ENCODE measurements around the gene RBM42.
A peak's percentile ranks its signal among the peaks of the same experiment; 100 is the strongest.
"Not testable (repeated sequence)": the region's sequence is repeated elsewhere in the genome, so short reads cannot be mapped to it uniquely, and the experiment has no call there.

The RBM42 gene

DNA sequence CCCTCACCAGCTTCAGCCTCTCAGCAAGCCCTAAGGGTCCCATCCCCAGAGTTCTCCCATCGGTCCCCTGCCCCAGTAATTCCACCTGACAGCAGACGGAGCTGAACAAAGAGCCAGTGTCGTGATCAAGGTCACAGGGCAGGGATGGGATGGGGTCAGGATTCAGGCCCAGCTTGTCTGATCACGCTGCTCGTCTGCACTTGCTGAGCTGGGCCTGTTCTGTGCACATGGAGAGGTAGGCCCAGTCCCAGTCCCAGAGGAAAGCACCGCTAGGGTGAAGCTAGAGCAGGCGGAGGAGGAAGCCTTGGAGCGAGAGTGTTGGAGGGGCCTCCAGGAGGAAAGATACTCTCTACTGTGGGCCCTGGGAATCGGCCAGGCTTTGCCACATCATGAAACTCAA is 7.1 kb upstream of the RBM42 start:
- no peak for DNase-seq

DNA sequence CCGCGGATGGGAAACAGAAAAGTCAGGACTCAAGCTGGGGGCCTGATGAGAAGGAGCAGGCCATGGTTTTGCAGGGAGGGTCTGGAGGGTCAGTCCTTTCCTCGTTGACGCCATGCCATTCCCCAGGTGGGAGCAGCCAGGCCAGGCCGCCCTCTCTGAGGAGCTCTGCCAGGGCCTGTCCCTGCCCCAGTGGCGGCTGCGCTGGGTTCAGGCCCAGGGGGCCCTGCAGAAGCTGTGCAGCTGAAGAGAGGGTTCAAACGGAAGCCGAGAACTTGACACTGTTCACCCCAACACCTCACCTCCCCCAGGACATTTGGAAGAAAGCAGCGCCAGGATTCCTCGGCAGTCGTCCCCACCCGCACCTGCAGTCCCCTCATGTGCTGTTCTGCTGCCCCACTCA is 6.1 kb upstream of the RBM42 start:
- DNase-seq = no peak

DNA sequence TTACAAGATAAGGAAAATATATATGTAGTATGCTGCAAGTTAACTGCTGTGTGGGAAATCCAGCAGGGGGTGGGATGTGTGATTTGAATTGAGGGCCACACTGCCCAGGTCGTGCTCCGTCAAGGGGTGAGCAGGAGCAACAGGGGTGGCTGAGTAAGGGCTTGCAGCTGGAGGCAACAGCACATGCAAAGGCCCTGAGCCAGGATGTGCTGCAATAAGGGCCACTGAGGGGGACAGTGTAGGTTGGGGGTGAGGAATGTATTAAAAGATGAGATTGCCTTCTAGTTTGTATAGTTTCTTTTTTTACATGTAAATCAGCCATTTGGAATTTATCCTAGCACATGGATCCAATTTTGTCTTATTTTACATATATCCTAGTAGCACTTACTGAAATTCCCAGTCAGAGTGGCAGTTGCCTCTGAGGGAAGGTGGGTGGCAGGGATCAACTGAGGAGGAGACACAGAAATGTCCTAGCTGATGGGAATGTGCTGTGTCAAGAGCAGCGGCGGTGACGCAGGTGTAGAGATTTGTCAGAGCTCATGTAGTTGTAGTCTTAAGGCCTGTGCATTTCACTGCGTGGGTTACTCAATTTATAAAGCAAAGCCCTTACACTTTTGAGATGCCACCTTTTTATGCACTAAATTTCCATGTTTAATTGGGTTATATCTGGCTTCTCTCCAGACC is 5.4 kb upstream of the RBM42 start:
- DNase-seq = no peak

DNA sequence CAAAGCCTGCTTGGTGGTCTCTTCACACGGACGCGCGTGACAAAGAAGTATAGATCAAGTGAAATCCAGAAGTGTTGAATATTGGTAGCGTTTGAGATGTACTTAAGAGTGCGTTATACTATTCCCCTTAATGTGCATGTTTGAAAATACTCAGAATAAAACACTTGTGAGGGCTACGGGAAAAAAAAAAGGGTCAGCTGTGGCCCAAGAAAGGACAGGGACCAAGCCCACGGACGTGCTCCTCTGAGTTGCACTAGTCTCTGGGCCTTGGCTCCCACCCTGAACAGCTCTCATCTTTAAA is 622 bp upstream of the RBM42 start:
- DNase-seq = no peak

DNA sequence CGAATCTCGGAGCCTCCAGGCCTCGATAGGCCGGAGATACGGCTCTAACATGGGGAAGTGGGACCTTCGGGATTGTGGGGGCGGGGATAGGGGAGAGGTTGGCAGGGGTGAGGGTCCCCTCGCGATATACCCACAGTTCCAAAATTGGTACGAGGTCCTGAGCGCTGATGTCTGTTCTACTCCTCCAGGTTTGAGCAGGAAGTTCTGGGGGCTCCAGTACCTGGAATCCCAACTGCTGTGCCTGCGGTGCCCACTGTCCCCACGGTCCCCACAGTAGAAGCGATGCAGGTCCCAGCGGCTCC is 447 bp downstream of the RBM42 start:
- no peak for DNase-seq

DNA sequence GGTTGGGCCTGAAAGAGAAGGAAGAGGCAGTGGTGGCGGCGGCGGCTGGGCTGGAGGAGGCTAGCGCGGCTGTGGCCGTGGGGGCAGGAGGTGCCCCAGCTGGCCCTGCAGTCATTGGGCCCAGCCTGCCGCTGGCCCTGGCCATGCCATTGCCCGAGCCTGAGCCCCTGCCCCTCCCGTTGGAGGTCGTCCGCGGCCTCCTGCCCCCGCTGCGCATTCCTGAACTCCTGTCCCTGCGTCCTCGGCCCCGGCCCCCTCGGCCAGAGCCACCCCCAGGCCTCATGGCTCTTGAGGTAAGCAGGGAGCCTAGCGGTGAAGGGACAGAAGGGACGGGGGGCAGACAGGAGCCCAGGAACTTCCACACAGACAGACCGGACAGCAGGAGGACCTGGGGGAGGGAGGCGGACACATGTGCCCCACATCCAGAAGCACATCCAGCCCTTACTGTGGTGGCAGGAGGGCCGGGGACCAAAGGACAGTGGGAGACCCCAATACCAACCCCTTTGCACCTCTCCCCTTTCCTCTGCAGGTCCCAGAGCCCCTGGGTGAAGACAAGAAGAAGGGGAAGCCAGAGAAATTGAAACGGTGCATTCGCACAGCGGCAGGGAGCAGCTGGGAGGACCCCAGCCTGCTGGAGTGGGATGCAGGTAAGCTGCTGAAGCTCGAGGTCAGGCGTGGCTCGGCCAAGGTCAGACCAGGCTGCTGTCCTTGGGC is 5.0 kb downstream of the RBM42 start:
- DNase-seq = no peak

DNA sequence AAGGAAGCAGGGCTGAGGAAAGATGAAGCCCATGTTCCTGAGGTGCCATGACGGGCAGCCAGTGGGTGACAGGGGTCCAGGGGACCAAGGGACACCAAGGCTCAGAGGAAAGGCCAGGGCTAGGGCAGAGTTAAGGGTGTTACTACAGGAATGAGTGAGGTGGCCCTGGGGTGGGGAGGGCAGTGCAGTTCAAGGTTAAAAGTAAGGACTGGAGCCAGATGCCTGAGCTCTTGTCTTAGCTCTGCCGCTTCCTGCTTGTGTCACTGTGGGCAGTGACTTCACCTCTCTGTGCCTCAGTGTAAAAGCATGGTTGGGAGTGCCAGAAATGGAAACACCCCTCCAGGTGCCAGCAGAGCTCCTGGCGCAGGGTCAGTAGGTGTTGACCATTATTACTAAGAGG is 7.8 kb downstream of the RBM42 start:
- no peak for DNase-seq

DNA sequence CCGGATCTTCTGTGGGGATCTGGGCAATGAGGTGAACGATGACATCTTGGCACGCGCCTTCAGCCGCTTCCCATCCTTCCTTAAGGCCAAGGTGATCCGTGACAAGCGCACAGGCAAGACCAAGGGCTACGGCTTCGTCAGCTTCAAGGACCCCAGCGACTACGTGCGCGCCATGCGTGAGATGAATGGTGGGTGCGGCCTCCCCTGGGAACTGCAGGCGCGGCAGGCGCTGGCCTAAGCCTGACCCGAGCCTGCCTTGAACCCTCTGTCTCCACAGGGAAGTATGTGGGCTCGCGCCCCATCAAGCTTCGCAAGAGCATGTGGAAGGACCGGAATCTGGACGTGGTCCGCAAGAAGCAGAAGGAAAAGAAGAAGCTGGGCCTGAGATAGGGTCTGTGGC is 8.3 kb downstream of the RBM42 start:
- no peak for DNase-seq

DNA sequence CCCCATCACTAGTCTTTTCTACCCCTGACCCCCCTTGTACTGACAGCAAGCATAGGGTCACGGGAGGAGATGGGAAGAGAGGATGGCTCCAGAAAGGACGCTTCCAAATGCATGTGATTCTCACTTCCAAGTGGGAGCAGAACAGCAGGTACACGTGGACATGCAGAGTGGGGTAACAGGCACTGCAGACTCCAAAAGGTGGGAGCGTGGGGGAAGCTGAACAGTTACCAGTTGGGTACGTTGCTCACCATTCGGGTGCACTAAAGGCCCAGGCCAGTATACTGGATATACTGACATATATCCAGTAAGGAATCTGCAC is 10.4 kb downstream of the RBM42 start:
- no peak for DNase-seq

DNA sequence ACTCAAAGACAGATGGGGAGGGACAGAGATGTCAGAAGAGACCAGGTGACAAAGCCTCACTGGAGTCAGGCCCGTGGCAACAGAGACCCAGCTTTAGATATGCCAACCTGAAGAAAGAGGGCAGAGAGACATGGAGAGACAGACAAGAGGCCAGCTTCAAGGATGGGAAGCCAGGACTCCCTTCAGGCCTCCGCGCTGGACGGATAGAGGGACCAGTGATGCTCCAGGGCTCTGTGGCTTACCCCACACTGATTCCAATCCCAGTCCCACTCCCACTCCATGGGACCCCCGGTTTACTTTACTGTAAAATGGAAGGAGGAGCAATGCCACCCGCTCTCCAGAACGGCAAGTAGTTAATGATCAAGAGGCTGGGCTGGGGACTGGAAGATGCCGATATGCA is 11.0 kb downstream of the RBM42 start:
- DNase-seq = no peak

DNA sequence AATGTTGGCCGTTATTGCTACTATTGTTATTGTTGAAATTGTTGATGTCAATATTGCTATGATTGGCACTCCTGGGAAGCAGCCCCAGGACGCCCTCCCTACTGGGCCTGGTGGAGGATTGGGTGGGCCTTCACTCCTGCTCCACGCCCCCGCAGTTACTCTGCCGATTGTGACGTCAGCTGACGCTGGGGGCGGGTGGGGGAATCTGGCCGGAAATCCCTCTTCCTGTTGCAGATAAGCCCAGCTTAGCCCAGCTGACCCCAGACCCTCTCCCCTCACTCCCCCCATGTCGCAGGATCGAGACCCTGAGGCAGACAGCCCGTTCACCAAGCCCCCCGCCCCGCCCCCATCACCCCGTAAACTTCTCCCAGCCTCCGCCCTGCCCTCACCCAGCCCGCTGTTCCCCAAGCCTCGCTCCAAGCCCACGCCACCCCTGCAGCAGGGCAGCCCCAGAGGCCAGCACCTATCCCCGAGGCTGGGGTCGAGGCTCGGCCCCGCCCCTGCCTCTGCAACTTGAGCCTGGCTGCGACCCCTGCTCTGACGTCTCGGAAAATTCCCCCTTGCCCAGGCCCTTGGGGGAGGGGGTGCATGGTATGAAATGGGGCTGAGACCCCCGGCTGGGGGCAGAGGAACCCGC is 12.8 kb downstream of the RBM42 start, which contains the start of gene ETV2:
ETV2 (plus strand) TSS at position 231 of the 637 bp plus-strand sequence. CDS start 716 bp downstream, outside the sequence.
- DNase-seq = no peak

DNA sequence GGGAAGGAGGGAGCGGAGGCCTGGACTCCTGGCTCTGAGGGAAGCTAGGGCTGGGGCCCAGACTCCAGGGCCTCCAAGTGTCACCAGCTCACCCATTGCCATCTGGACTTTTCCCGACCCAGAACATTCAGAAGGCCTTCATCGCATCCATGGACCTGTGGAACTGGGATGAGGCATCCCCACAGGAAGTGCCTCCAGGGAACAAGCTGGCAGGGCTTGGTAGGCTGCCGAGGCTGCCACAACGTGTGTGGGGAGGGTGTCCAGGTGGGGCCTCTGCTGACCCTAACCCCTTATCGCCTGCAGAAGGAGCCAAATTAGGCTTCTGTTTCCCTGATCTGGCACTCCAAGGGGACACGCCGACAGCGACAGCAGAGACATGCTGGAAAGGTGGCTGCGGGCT is 13.5 kb downstream of the RBM42 start:
- no peak for DNase-seq

DNA sequence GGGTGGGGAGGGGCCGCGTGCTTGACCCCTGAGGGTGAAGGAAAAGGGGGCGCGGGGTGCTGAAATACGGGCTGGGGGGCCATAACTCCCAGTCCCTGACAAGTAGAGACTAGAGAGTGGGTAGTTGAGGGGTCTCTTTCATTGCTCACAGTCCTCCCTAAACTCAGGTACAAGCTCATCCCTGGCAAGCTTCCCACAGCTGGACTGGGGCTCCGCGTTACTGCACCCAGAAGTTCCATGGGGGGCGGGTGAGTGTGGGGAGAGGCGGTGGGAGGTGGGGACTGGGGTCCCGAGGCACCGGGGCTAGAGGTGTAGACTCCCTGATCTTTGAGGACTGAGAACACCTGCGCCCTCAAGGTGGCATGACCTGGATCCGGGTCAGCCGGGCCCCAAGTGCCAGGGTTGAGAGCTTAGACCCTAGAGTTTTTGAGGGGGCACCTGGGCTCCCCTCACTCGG is 14.0 kb downstream of the RBM42 start:
- DNase-seq = no peak

DNA sequence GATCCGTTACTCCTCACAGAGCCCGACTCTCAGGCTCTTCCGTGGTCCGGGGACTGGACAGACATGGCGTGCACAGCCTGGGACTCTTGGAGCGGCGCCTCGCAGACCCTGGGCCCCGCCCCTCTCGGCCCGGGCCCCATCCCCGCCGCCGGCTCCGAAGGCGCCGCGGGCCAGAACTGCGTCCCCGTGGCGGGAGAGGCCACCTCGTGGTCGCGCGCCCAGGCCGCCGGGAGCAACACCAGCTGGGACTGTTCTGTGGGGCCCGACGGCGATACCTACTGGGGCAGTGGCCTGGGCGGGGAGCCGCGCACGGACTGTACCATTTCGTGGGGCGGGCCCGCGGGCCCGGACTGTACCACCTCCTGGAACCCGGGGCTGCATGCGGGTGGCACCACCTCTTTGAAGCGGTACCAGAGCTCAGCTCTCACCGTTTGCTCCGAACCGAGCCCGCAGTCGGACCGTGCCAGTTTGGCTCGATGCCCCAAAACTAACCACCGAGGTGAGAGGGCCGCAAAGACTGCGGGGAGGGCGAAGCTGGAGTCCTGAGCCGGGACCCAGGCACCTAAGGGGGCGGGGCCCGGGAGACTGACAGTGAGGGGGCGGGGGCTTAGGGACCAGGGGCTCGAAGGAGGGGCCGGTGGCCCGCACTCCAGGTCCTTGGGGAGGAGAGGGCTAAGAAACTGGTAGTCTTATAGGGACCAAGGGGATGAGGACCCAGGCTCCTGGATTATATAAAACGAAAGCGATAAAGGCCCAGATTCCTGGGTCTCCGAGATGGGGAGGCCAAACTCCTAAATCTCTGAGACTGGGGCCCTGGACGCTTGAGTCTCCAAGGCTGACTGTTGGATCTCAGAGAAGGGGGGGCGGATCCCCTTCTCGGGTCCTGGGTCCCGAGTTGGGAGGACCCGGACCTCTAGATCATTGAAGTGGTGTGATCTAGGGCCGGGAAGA is 14.7 kb downstream of the RBM42 start:
- DNase-seq = peak; percentile 80

DNA sequence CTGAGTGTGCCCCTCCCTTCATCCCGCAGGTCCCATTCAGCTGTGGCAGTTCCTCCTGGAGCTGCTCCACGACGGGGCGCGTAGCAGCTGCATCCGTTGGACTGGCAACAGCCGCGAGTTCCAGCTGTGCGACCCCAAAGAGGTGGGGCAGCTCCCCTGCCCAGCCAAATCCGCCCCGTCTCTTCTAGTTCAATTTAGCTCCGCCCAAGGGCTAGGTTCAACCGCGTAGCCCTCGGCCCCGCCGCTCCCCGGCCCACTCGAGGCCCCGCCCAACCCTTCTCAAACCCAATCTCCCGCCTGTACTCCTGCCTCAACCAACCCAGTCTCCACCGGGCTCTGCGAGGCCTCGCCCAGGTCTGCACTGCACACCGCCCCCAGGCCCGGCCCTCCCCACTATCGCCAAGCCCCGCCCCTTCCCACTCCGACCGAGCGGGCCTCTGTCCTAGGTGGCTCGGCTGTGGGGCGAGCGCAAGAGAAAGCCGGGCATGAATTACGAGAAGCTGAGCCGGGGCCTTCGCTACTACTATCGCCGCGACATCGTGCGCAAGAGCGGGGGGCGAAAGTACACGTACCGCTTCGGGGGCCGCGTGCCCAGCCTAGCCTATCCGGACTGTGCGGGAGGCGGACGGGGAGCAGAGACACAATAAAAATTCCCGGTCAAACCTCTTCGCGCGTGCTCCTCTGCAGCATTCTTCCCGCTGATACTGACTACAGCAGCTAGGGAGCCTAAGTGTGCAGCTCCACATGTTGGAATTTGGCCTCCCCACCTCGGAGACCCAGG is 15.6 kb downstream of the RBM42 start:
- peak; percentile 95 for DNase-seq

DNA sequence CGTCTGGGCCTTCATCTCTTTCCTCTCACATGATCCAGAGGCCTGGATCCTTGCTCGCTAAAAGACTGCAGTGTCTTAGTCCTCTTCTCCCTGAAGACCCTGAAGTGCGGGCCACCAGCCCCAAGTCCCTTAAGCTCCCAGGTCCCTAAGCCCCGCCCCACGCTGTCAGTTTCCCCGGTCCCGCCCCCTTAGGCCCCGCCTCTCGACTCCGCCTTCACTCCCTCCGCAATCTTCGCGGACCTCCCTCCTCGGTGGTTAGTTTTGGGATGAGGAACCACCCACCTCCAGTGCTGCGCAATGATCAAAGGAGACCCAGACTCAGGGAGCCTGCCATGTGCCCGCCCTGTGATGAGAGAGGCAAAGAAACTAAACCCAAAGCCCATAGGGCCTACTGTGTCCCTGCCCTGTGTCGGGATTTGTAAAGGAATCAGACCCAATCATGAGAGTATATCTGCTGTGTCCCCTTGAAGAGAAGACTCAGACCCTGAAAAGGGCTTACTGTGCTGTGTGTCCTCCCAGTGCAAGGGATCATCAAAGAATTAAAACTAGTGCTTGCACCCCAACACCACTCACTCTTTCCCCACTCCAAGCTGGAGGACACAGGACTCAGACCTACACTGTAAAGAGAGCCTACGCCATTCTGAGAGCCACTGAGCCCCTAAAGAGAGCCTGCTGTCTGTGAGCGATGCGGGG is 16.3 kb downstream of the RBM42 start:
- no peak for DNase-seq

DNA sequence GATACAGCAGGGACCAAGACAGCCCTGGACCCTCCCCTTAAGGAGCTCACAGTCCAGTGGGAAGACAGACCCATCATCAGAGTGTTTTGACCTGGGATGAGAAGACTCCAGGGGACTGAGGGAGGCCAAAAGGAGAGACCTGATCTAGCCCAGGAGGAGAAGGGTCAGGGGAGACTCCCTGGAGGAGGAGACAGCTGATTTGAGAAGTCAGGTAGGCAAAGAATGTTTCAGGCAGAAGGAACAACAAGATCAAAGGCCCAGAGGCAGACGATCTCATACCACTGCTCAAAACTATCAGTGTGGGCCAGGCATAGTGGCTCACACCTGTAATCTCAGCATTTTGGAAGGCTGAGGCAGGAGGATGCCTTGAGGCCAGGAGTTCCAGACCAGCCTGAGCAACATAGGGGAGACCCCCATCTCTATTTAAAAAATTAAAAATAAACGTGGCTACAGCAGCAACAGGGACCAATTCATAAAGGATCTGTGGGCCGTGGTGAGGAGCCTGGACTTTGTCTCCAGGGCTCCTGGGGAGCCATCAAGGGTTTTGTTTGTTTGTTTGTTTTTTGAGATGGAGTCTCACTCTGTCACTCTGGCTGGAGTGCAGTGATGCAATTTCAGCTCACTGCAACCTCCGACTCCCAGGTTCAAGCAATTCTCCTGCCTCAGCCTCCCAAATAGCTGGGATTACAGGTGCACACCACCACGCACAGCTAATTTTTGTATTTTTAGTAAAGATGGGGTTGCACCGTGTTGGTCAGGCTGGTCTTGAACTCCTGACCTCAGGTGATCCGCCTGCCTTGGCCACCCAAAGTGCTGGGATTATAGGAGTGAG is 17.1 kb downstream of the RBM42 start:
- DNase-seq = no peak

DNA sequence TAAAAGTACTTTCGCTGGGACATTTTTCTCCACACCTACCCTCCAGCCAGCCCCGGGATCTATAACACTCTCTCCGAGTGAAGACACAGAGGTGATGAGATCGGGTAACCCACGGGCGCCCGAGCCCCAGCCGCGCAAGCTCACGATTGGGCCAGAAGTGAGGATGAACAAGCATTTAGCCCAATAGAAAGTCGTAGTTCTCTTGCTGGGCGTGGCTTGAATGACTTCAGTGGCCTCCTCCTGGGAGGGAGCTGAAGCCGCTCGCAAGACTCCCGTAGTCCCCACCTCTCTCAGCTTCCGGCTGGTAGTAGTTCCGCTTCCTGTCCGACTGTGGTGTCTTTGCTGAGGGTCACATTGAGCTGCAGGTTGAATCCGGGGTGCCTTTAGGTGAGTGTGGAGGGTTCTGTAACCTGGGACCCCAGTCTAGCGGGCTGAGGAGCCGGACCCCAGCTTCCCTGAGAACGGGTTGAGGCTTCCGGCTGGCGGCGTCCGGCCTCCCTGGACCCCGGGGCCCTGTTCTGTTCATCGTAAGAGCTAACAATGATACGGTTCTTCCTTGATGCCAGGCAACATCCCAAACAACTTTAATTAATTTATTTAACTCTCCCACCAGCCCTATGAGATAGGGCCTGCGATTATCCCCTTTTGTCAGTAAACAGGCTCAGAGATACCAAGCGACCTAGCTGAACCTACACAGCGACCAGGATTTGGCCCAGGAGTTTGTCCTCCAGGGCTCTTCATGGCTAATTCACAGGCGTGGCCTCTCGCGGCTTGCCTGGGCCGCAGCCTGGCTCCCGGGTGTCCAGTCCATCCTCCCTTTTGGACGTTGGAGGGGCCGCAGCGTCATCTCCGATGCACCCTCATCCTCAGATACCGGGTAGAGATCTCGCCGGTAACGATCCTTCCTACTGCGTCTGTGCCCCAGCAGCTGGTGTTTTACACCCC is 19.5 kb downstream of the RBM42 start, which contains the start of gene COX6B1:
COX6B1 (plus strand) TSS at position 307 of the 945 bp plus-strand sequence. CDS start 2,921 bp downstream, outside the sequence.
- DNase-seq = peak; percentile 98

DNA sequence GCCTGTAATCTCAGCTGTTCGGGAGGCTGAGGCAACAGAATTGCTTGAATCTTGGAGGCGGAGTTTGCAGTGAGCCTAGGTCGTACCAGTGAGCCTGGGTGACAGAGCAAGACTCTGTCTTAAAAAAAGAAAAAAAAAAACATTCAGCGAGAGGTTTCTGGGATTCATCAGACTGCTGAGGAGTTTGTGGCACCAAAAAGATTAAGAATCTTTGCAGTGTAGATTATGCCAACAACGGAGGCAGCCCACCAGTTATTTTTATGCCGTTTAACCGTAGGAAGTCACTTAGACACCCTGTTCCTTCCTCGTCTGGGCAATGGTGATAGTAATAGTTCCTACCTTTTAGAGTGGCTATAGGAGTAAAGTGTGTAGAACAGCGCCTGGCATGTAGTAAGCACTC is 21.7 kb downstream of the RBM42 start:
- DNase-seq = no peak

DNA sequence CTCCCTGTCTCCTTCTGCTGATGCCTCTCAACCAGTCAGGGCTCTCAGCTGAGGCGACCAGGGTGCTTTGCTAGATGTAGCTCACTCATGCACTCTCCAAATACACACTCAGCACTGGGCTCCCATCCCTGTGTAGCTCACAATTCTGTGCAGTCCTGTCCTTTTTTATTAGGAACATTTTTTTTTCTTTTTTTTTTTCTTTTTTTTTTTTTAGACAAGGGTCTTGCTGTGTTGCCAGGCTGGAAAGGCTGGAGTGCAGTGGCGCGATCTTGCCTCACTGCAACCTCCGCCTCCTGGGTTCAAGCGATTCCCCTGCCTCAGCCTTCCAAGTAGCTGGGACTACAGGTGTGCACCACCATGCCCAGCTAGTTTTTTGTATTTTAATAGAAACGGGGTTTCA is 26.0 kb downstream of the RBM42 start:
- DNase-seq = not testable (repeated sequence)

All from DMS79 (cell line).